Spleen (tissue), 11 donors: ENCODE data around the gene SHROOM4. TPM values are rescaled to one million over a fixed set of nuclear protein-coding genes. Genes with fewer than 3 reads are reported as not detected.
A peak's percentile ranks its signal among the peaks of the same experiment; 100 is the strongest.

Experiments used
- DNase-seq: peaks from one replicate; pipeline ENCODE4 v3.0.0-alpha.2; 2020
- H3K27ac ChIP-seq, 8 donors: fragments of 200-600 bp; sonication (generic) in 7 of 8; 1 replicate in 4 of 8; 2 replicates in 4 of 8; pipeline versions ENCODE4 v1.5.0 to v1.8.0; 2016 to 2021; ENCODE audit warnings: inconsistent platforms in 4 of 8, mild to moderate bottlenecking in 4 of 8, moderate library complexity in 1 of 8
- H3K27me3 ChIP-seq, 7 donors: fragments of 200-600 bp; sonication (generic) in 6 of 7; replicated peaks in 1 of 7; 1 replicate in 4 of 7; 2 replicates in 3 of 7; pipeline versions ENCODE4 v1.5.0 to v1.8.0; 2016 to 2021; ENCODE audit warnings: inconsistent platforms in 3 of 7, mild to moderate bottlenecking in 1 of 7
- H3K36me3 ChIP-seq, 6 donors: fragments of 200-600 bp; sonication (generic) in 5 of 6; 1 replicate in 4 of 6; 2 replicates in 2 of 6; pipeline versions ENCODE4 v1.5.0 to v1.8.0; 2016 to 2021; ENCODE audit warnings: inconsistent platforms in 2 of 6
- H3K4me1 ChIP-seq, 6 donors: fragments of 200-600 bp; sonication (generic) in 5 of 6; 1 replicate in 3 of 6; 2 replicates in 3 of 6; pipeline versions ENCODE4 v1.5.0 to v1.8.0; 2016 to 2021; ENCODE audit warnings: inconsistent platforms in 3 of 6
- H3K4me3 ChIP-seq, 8 donors: fragments of 200-600 bp; sonication (generic) in 7 of 8; 1 replicate in 4 of 8; 2 replicates in 4 of 8; pipeline versions ENCODE4 v1.5.0 to v1.8.0; 2016 to 2021; ENCODE audit warnings: inconsistent platforms in 4 of 8, mild to moderate bottlenecking in 4 of 8, moderate library complexity in 2 of 8
- H3K9me3 ChIP-seq, 8 donors: fragments of 200-600 bp; sonication (generic) in 7 of 8; 1 replicate in 4 of 8; 2 replicates in 4 of 8; pipeline versions ENCODE4 v1.5.0 to v1.8.0; 2016 to 2021; ENCODE audit warnings: inconsistent platforms in 4 of 8
- CTCF ChIP-seq, 11 experiments: fragments of 200-600 bp in 7 of 11; fragments of 450-650 bp in 4 of 11; sonication (generic) in 4 of 11; IDR thresholded peaks in 8 of 11; conservative IDR thresholded peaks in 3 of 11; 1 replicate in 7 of 11; 2 replicates in 4 of 11; pipeline versions ENCODE4 v1.4.0 to v1.8.0; 2016 to 2021; ENCODE audit warnings: antibody characterized with exemption in 11 of 11, inconsistent platforms in 4 of 11, mild to moderate bottlenecking in 1 of 11
- POLR2A ChIP-seq, 3 donors: fragments of 450-650 bp; IDR thresholded peaks; one replicate each; pipeline ENCODE4 v1.5.1; 2017; ENCODE audit warnings: antibody characterized with exemption in 3 of 3, mild to moderate bottlenecking in 1 of 3
- POLR2AphosphoS5 ChIP-seq, 3 donors: sonication (generic); formaldehyde crosslinking; IDR thresholded peaks; one replicate each; pipeline ENCODE4 v1.5.1; 2017; ENCODE audit warnings: antibody characterized with exemption in 3 of 3
- WGBS, 5 donors: extraction: QIAGEN DNeasy Blood & Tissue Kit in 3 of 5; methylation state at CpG; one replicate each; pipeline versions ENCODE4 v1.1.5 to v1.1.7; 2013 to 2018; 5-methylcytosine and 5-hydroxymethylcytosine counted together
- intact Hi-C: fragments of 100-400 bp; cut with DNase I; formaldehyde crosslinking; loops from one replicate; pipeline ENCODE4 v1.15.0; 2023; ENCODE audit warnings: low total_unique reads
- polyA plus RNA-seq, 3 donors: library from polyadenylated mRNA; stranded (reverse); fragments of 200-250 nt; gene quantifications; one replicate each; pipeline ENCODE4 v1.2.1, GENCODE V29; 2013
- total RNA-seq, 7 donors: library from RNA; depleted of rRNA in 3 of 7; stranded (reverse); fragments of >200 nt in 3 of 7; fragmentation: NEBNext Ultra II Directional in 4 of 7; extraction: Animal tissue kit (Norgen Biotek cat#: 25700) in 4 of 7; gene quantifications; one replicate each; pipeline versions ENCODE4 v1.1.0 to v1.2.1, GENCODE V29; 2016 to 2021
- donor health status: healthy with polysubstance abuse.
- donor health status: DM: no; HTN: no; CAD: no; lungs with moderate emphysema.
- donor health status: DM: no; HTN: no; CAD: no.
- donor health status: Bipolar disorder and iron deficiency.
- donor health status: healthy.
- donor health status: DM: no; HTN: no; CAD: no.
- donor health status: DM: yes; HTN: yes; CAD: no.

SHROOM4 gene
- total and polyA plus RNA-seq, 10 donors: 0.24 to 4.4 (median 2.4) TPM

DNA sequence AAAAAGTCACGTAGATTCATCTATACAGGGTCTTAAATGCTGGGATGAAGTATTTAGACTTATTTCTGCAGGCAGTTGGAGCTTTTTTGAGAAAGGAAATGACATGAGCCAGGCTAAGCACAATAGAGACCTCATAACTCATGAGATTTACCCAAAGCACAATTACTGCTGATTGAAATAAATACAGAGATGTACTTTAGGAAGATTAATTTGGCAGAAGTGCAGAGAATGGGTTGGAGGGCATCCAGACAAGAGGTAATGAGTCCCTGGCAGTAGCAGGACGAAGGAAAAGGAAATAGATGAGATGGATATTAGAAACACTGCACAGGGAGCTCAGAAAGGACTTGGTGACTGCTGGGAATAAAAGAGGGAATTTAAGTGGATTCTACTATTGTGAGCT is 129.1 kb downstream of the SHROOM4 start:
- Histone ChIP-seq H3K27me3 (peaks cover 0 to 29% (median 0%) of the 10 kb centered on the region in 7 donors), H3K4me1 (no peaks in the 10 kb centered on the region), H3K36me3 (no peaks in the 10 kb centered on the region), H3K9me3 (no peaks in the 10 kb centered on the region), H3K27ac (no peak overlapping the region), H3K4me3 (no peak overlapping the region)
- intact Hi-C loops: no loop called here
- no peak for DNase-seq
- 24 to 63% (median 53%) methylated on average over 2 of the region's 2 CpGs for WGBS, 5 donors
- no peak for TF ChIP-seq POLR2AphosphoS5 (IDR thresholded peaks at IDR 0.05)
- TF ChIP-seq POLR2A (IDR thresholded peaks at IDR 0.05): no peak
- no peak for TF ChIP-seq CTCF (IDR thresholded peaks at IDR 0.05 in 8 of 11, conservative IDR thresholded peaks at IDR 0.05 in 3 of 11)

GRCh38 chrX:50680990-50681389 is 133.0 kb downstream of the SHROOM4 start:
- H3K27ac ChIP-seq: no peak overlapping the region
- 40 to 87% (median 66%) methylated on average over 2 of the region's 2 CpGs for WGBS, 5 donors
- peaks cover 0 to 29% (median 0%) of the 10 kb centered on the region in 7 donors for H3K27me3 ChIP-seq
- no peaks in the 10 kb centered on the region for H3K36me3 ChIP-seq
- no peak for TF ChIP-seq POLR2A (IDR thresholded peaks at IDR 0.05)
- peak in 1 of 11 experiments; percentile 10 for TF ChIP-seq CTCF (IDR thresholded peaks at IDR 0.05 in 8 of 11, conservative IDR thresholded peaks at IDR 0.05 in 3 of 11)
- TF ChIP-seq POLR2AphosphoS5 (IDR thresholded peaks at IDR 0.05): no peak
- no peak for DNase-seq
- H3K9me3 ChIP-seq: no peaks in the 10 kb centered on the region
- H3K4me1 ChIP-seq: no peaks in the 10 kb centered on the region
- intact Hi-C loops: no loop called here
- no peak overlapping the region for H3K4me3 ChIP-seq

- intact Hi-C loops: no loop called here
- DNase-seq: no peak
- Histone ChIP-seq H3K9me3 (no peaks in the 10 kb centered on the region), H3K36me3 (no peaks in the 10 kb centered on the region), H3K4me1 (no peaks in the 10 kb centered on the region), H3K27me3 (peaks cover 0 to 13% (median 0%) of the 10 kb centered on the region in 7 donors), H3K4me3 (no peak overlapping the region), H3K27ac (no peak overlapping the region)
- WGBS, 5 donors: 66 to 93% (median 69%) methylated on average over 1 of the region's 1 CpG
- TF ChIP-seq POLR2A (IDR thresholded peaks at IDR 0.05): no peak
- no peak for TF ChIP-seq CTCF (IDR thresholded peaks at IDR 0.05 in 8 of 11, conservative IDR thresholded peaks at IDR 0.05 in 3 of 11)
- TF ChIP-seq POLR2AphosphoS5 (IDR thresholded peaks at IDR 0.05): no peak
Measured at GRCh38 chrX:50677789-50678188, 136.2 kb downstream of the SHROOM4 start.

DNA sequence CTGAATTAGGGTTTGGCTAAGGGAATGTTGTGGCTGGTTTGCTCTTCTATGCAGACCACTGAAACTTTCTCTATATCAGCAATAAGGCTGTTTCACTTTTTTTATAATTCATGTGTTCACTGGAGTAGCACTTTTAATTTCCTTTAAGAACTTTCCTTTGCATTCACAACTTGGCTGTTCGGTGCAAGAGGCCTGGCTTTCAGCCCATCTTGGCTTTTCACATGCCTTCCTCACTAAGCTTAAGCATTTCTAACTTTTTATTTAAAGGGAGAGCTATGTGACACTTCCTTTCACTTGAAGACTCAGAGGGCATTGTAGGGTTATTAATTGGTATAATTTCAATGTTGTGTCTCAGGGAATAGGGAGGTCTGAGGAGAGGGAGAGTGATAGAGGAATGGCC is 142.3 kb downstream of the SHROOM4 start:
- DNase-seq: no peak
- peaks cover 0 to 10% (median 0%) of the 10 kb centered on the region in 7 donors for H3K27me3 ChIP-seq
- no peak for TF ChIP-seq POLR2A (IDR thresholded peaks at IDR 0.05)
- TF ChIP-seq CTCF (IDR thresholded peaks at IDR 0.05 in 8 of 11, conservative IDR thresholded peaks at IDR 0.05 in 3 of 11): no peak
- TF ChIP-seq POLR2AphosphoS5 (IDR thresholded peaks at IDR 0.05): no peak
- H3K9me3 ChIP-seq: no peaks in the 10 kb centered on the region
- intact Hi-C loops: no loop called here
- H3K4me1 ChIP-seq: no peaks in the 10 kb centered on the region
- 38 to 70% (median 58%) methylated on average over 1 of the region's 1 CpG for WGBS, 5 donors
- H3K36me3 ChIP-seq: no peaks in the 10 kb centered on the region
- no peak overlapping the region for H3K27ac ChIP-seq
- H3K4me3 ChIP-seq: no peak overlapping the region
